Ishikawa (cell line): ENCODE measurements around the gene MYH10.

Experiments used
- CEBPB ChIP-seq: IDR thresholded peaks from 2 replicates; pipeline ENCODE4 v1.6.1; 2012
- CREB1 ChIP-seq: IDR thresholded peaks from 2 replicates; pipeline ENCODE4 v1.6.1; 2012; ENCODE audit warnings: low read depth
- EGR1 ChIP-seq: IDR thresholded peaks from 2 replicates; pipeline ENCODE4 v1.6.1; 2012
- EP300 ChIP-seq: IDR thresholded peaks from 2 replicates; pipeline ENCODE4 v1.6.1; 2012; ENCODE audit warnings: borderline replicate concordance
- TAF1 ChIP-seq: IDR thresholded peaks from 2 replicates; pipeline ENCODE4 v1.6.1; 2012; ENCODE audit warnings: low read depth, mild to moderate bottlenecking
- YY1 ChIP-seq: IDR thresholded peaks from 2 replicates; pipeline ENCODE4 v1.6.1; 2012; ENCODE audit warnings: low read depth
- ZBTB7A ChIP-seq: IDR thresholded peaks from 2 replicates; pipeline ENCODE4 v1.6.1; 2012; ENCODE audit warnings: low read depth
- TF ChIP-seq, protein P1 (sequence below): IDR thresholded peaks from 2 replicates; pipeline ENCODE4 v1.6.1; 2012
- TF ChIP-seq, protein P2 (sequence below): IDR thresholded peaks from 2 replicates; pipeline ENCODE4 v1.6.1; 2012; ENCODE audit warnings: low read depth, mild to moderate bottlenecking
- TF ChIP-seq, protein P3 (sequence below): IDR thresholded peaks from 2 replicates; pipeline ENCODE4 v1.6.1; 2012

DNA sequence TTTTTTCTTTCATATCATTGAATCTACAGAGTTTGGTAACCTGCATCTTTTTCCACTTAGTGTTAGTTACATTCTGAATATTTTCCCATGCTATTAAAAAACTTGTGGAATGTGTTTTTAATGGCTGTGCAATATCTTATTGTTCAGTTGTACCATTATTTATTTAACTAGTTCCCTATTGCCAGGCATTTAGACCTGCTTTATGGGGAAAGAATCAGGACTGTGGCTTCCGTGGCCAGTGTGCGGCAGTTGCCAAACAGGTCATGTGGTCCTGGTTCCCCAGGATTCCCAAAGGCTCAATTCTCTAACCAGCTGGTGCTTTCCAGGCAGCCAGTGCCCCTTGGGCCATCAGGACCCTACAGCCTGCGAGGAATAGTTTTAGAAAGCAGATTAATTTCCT, 164.1 kb downstream of the MYH10 start:
- no peak for TF ChIP-seq TAF1
- no peak for TF ChIP-seq CREB1
- TF ChIP-seq, protein P1, sequence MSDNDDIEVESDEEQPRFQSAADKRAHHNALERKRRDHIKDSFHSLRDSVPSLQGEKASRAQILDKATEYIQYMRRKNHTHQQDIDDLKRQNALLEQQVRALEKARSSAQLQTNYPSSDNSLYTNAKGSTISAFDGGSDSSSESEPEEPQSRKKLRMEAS: no peak
- TF ChIP-seq, protein P2, sequence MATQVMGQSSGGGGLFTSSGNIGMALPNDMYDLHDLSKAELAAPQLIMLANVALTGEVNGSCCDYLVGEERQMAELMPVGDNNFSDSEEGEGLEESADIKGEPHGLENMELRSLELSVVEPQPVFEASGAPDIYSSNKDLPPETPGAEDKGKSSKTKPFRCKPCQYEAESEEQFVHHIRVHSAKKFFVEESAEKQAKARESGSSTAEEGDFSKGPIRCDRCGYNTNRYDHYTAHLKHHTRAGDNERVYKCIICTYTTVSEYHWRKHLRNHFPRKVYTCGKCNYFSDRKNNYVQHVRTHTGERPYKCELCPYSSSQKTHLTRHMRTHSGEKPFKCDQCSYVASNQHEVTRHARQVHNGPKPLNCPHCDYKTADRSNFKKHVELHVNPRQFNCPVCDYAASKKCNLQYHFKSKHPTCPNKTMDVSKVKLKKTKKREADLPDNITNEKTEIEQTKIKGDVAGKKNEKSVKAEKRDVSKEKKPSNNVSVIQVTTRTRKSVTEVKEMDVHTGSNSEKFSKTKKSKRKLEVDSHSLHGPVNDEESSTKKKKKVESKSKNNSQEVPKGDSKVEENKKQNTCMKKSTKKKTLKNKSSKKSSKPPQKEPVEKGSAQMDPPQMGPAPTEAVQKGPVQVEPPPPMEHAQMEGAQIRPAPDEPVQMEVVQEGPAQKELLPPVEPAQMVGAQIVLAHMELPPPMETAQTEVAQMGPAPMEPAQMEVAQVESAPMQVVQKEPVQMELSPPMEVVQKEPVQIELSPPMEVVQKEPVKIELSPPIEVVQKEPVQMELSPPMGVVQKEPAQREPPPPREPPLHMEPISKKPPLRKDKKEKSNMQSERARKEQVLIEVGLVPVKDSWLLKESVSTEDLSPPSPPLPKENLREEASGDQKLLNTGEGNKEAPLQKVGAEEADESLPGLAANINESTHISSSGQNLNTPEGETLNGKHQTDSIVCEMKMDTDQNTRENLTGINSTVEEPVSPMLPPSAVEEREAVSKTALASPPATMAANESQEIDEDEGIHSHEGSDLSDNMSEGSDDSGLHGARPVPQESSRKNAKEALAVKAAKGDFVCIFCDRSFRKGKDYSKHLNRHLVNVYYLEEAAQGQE: no peak
- TF ChIP-seq, protein P3, sequence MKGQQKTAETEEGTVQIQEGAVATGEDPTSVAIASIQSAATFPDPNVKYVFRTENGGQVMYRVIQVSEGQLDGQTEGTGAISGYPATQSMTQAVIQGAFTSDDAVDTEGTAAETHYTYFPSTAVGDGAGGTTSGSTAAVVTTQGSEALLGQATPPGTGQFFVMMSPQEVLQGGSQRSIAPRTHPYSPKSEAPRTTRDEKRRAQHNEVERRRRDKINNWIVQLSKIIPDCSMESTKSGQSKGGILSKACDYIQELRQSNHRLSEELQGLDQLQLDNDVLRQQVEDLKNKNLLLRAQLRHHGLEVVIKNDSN: no peak
- no peak for TF ChIP-seq EP300
- TF ChIP-seq YY1: no peak
- TF ChIP-seq ZBTB7A: no peak
- TF ChIP-seq CEBPB: no peak
- TF ChIP-seq EGR1: no peak
